Activated B cell treated with CpG ODN at 0.5 μM for 24 hours (primary cell): ENCODE measurements around the gene IL15RA. TPM values are rescaled to one million over a fixed set of nuclear protein-coding genes. Genes with fewer than 3 reads are reported as not detected.
"Not testable (repeated sequence)": the region's sequence is repeated elsewhere in the genome, so short reads cannot be mapped to it uniquely, and the experiment has no call there.

Source experiments
- ATAC-seq: fragments of 200-7000 bp; cut with Tn5 transposase; one replicate; pipeline ENCODE4 v1.10.0; 2021; ENCODE audit warnings: low read depth, mild to moderate bottlenecking, moderate library complexity
- CTCF ChIA-PET: fragments of 350-600 bp; sonication (Branson Sonifier 250); formaldehyde crosslinking; loops from one replicate; lab custom pipeline; 2021; ENCODE audit warnings: antibody characterized with exemption; lab: Charles Lee
- POLR2A ChIA-PET: fragments of 350-600 bp; sonication (Branson Sonifier 250); formaldehyde crosslinking; loops from one replicate; lab custom pipeline; 2021; ENCODE audit warnings: antibody characterized with exemption; lab: Charles Lee
- DNase-seq: peaks from one replicate; pipeline ENCODE4 v3.0.0; 2022
- H3K27ac Mint-ChIP-seq: one replicate; pipeline ENCODE4 v1.8.0; 2020; ENCODE audit warnings: mixed read lengths
- H3K27me3 Mint-ChIP-seq: one replicate; pipeline ENCODE4 v1.8.0; 2021; ENCODE audit warnings: mixed read lengths
- H3K36me3 Mint-ChIP-seq: one replicate; pipeline ENCODE4 v1.8.0; 2021; ENCODE audit warnings: low read depth, mixed read lengths
- H3K4me1 Mint-ChIP-seq: one replicate; pipeline ENCODE4 v1.8.0; 2021; ENCODE audit warnings: mixed read lengths
- H3K4me3 Mint-ChIP-seq: one replicate; pipeline ENCODE4 v1.8.0; 2020; ENCODE audit warnings: mild to moderate bottlenecking, mixed read lengths
- H3K9me3 Mint-ChIP-seq: one replicate; pipeline ENCODE4 v1.8.0; 2020; ENCODE audit warnings: mixed read lengths
- CTCF ChIP-seq: fragments of 200-600 bp; IDR thresholded peaks from one replicate; pipeline ENCODE4 v1.8.0; 2022; ENCODE audit warnings: antibody characterized with exemption, mild to moderate bottlenecking
- intact Hi-C: fragments of 100-400 bp; cut with micrococcal nuclease; formaldehyde crosslinking; loops from one replicate; pipeline ENCODE4 v1.15.1; 2024
- total RNA-seq: library from RNA; stranded (reverse); gene quantifications from 2 replicates; pipeline ENCODE4 v1.2.3, GENCODE V29; 2022

Gene IL15RA
- total RNA-seq, 1 donor from 2014 or later = 19.1 TPM

- Mint-ChIP-seq H3K4me1 (peaks cover 9% of the 10 kb centered on the region), H3K27ac (no peak overlapping the region), H3K27me3 (no peaks in the 10 kb centered on the region), H3K4me3 (no peak overlapping the region), H3K36me3 (peaks cover 9% of the 10 kb centered on the region), H3K9me3 (no peaks in the 10 kb centered on the region)
- TF ChIP-seq CTCF = no peak
- intact Hi-C loops = loop anchor here (5.0 kb wide), 1 partner anchor 65 kb away; no protein-coding TSS in a partner anchor
- CTCF ChIA-PET = no interaction called here
- POLR2A ChIA-PET = no interaction called here
- ATAC-seq (no peak), DNase-seq (no peak)
Measured at GRCh38 chr10:5947471-5948207, 29.7 kb downstream of the IL15RA start.

GRCh38 chr10:5946786-5947185 lies 30.6 kb downstream of the IL15RA start:
- DNase-seq (no peak), ATAC-seq (no peak)
- Mint-ChIP-seq H3K4me3 (no peak overlapping the region), H3K27ac (no peak overlapping the region), H3K27me3 (no peaks in the 10 kb centered on the region), H3K36me3 (peaks cover 4% of the 10 kb centered on the region), H3K9me3 (no peaks in the 10 kb centered on the region), H3K4me1 (peaks cover 9% of the 10 kb centered on the region)
- intact Hi-C loops = loop anchor here (5.0 kb wide), 1 partner anchor 66 kb away; no protein-coding TSS in a partner anchor
- ChIA-PET CTCF (no interaction called here), POLR2A (no interaction called here)
- no peak for TF ChIP-seq CTCF

GRCh38 chr10:5946419-5946775 lies 30.9 kb downstream of the IL15RA start:
- ATAC-seq, CTCF ChIA-PET, H3K4me1 Mint-ChIP-seq, H3K9me3 Mint-ChIP-seq, H3K27ac Mint-ChIP-seq, H3K27me3 Mint-ChIP-seq, H3K4me3 Mint-ChIP-seq, POLR2A ChIA-PET, H3K36me3 Mint-ChIP-seq, DNase-seq: not testable (repeated sequence)
- intact Hi-C loops = loop anchor here (5.0 kb wide), 1 partner anchor 66 kb away; no protein-coding TSS in a partner anchor

GRCh38 chr10:5945561-5946418 lies 31.6 kb downstream of the IL15RA start:
- CTCF ChIA-PET = no interaction called here
- Mint-ChIP-seq H3K4me3 (peak overlapping the region; percentile 73), H3K36me3 (peaks cover 3% of the 10 kb centered on the region), H3K27me3 (no peaks in the 10 kb centered on the region), H3K4me1 (peaks cover 10% of the 10 kb centered on the region), H3K27ac (no peak overlapping the region), H3K9me3 (no peaks in the 10 kb centered on the region)
- intact Hi-C loops = loop anchor here (5.0 kb wide), 1 partner anchor 67 kb away; no protein-coding TSS in a partner anchor
- POLR2A ChIA-PET = no interaction called here
- no peak for TF ChIP-seq CTCF
- no peak for DNase-seq
- ATAC-seq = no peak

- CTCF ChIA-PET = no interaction called here
Measured at GRCh38 chr10:5945190-5945509, 32.2 kb downstream of the IL15RA start.

More at GRCh38 chr10:5945190-5945509, 32.2 kb downstream of the IL15RA start:
- no peak for ATAC-seq
- H3K9me3 Mint-ChIP-seq = no peaks in the 10 kb centered on the region
- POLR2A ChIA-PET = no interaction called here
- no peaks in the 10 kb centered on the region for H3K36me3 Mint-ChIP-seq
- no peak for TF ChIP-seq CTCF
- peaks cover 14% of the 10 kb centered on the region for H3K4me1 Mint-ChIP-seq
- H3K27ac Mint-ChIP-seq = no peak overlapping the region
- H3K4me3 Mint-ChIP-seq = peak overlapping the region; percentile 32
- intact Hi-C loops = loop anchor here (5.0 kb wide), 1 partner anchor 67 kb away; no protein-coding TSS in a partner anchor
- H3K27me3 Mint-ChIP-seq = no peaks in the 10 kb centered on the region
- no peak for DNase-seq
